Pons (tissue), 1 donor: ENCODE results near the gene AIP.

ENCODE experiments used
- DNase-seq: peaks from one replicate; pipeline ENCODE4 v3.0.0-alpha.2; 2016; ENCODE audit warnings: low spot score

AIP gene

DNA sequence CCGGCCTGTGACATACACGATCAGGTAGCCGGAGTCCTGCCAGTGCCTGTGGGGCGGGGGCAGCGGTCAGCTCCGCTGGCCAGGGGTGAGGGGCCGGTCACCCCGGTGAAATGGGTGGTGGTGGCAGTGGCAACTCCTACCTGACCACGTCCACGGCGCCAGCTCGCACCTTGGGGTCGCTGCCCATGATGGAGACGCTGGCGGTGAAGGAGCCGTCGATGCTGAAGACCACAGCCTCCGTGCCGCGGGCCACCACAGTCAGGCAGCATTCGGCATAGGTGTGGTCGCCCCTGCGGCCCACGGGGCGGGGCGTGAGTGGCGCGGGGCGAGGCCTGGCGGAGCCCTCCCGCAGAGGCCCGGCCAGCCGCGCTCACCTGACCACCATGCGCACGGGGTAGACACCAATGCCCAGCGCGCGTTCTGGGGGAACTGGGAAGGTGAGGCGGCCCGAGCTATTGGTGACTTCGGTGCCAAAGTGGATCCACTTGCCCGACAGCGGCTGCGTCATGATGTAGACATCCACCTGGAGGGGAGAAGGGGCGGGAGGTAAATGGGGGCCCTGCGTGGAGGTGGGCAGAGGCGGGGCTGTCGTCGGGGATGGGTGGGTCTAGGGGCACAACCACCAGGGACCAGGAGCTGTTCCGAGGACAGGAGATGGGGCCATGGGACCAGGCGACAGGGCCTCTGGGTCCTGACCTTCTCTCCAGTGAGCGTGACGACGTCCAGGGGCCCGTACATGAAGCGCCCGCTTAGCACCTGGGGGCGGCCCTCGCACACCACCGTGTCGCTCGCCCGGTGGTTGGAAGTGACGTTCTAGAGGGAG lies 10.9 kb downstream of the AIP start:
- DNase-seq = no peak

DNA sequence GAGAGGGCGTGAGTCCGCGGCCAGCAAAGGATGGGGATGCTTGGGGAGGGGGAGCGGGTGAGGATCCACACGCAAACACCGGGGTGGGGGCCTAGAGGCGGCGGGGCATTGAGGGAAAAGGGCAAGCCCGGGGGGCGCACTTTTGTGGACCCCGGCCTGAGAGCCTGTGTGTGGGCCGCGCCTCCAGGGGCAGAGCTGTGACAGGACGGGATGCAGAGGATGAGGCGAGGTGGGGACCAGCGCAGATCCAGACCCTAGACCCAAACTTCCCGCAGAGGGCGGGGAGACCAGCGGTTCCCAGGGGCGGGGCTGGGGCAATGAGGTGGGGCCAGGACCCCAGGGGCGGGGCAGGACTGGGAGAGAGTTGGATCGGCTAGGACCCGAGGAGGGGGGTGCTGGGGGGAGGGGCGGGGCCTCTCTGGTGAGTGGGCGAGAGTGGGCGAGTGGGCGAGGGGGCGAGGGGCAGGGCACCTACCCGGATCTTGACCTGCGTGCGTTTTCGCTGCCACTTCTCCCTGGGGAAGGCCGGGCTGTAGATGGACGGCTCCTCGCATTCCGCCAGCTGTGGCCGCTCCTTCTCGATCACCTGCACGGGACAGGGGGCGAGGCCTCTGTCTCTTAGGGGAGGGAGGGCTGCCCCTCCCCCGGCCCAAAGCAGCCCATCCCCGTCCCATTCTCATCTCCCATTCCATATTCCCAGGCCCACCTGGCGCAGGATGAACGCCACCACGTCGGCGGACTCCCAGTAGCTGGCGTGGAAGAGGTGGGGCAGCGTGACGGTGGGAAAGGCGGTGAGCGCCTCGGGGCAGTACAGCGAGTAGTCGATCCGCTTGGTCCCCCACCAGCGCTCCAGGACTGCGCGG lies 11.8 kb downstream of the AIP start:
- no peak for DNase-seq

DNA sequence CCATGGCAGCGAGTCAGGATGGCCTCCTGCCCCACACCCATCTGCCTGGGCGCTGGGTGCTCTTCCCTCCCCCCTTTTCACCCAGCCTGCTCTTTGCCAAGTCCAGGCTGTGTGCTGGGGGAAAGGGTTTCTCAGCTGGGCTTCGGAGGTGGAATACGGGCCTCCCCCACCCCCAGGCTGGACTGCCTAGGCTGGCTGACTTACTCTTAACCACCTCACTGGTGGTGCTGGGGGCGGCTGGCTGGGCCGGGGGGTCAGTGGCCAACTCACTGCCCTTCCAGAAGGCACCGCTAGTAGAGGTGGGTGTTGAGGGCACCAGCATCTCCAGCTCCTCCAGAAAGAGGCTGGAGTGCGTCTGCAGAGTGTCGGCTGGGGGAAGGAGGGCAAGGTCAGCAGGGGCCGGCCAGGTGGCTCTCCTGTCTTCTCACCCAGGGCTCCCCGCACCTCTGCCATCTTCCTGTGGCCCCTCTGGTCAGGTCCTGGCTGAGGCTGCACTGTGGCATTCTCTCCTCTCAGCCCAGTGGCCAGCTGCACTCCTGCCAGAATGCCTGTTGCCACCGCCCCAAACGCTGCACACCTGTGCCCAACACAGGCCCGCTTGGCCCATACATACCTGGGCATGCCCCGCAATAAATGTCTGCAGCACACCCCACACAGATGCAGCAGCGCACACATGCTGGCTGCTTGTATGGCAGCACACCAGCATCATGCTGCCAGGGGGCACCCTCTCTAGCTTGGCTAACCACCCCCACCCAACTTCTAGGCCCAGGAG lies 12.6 kb downstream of the AIP start:
- DNase-seq = no peak

DNA sequence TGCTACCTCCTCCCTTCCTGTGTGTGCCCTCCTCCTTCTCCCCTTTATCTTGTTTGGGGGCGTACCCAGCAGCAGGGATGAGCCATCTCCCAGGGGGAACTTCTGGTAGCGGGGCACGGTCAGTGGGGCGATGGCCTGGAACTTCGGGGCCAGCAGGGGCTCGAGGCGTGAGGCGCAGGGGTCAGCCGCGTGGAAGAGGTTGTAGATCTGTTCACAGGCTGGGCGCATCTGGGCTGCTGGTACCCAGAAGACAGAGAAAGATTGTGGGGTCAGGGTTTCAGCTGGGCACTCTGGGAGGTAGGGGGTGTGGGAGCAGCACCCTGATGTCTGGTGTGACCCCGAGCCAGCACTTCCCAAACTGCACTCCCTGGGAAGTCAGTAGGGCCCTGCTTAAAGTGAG lies 13.3 kb downstream of the AIP start:
- no peak for DNase-seq

DNA sequence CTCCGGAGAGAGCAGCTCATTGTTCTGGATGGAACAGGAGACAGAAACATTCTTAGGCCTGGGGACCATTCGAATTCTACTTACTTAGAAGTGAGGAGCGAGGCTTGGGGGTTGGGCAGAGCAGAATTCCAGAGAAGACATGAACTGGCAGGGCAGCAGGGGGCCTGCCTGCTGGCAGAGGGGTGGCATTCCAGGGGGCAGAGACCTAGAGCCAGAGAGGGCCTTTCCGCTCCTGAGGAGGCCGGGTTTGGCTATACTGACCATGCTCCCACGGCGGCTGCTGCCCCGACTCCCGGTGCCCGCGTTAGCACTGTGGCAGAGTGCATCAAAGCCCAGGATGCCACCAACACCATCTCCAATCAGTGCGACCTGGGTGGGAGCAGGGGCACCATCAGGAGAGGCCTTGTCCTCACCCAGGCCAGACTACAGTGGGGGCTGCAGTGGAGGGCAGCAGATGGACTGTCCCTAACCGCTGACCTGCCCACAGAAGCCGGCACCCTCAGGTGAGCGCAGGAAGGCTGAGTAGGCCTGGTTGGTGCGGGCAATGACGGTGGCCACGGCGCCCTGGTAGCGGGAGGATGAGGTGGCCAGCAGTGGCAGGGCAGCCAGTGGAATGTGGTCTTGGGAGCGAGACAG lies 14.9 kb downstream of the AIP start:
- no peak for DNase-seq

DNA sequence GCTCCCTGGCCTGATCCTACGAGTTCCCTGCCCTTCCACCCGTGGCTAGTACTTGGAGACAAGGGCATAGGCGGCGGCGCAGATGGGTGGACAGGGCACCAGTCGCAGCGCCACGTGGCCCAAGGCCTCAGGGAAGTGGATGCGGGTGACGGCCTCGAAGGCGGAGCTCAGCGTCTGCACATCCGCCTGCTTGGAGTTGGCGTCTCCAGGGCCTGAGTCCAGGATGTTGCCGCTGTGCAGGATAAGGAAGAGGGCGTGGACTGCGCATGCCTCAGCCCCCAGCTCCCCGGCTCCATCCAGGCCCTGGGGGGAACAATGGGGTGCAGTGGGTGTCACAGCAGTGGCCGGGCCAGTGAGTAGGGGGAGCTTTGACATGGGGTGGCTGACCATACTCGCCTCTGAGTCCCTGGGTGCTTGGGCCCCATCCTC lies 15.7 kb downstream of the AIP start:
- DNase-seq = no peak

DNA sequence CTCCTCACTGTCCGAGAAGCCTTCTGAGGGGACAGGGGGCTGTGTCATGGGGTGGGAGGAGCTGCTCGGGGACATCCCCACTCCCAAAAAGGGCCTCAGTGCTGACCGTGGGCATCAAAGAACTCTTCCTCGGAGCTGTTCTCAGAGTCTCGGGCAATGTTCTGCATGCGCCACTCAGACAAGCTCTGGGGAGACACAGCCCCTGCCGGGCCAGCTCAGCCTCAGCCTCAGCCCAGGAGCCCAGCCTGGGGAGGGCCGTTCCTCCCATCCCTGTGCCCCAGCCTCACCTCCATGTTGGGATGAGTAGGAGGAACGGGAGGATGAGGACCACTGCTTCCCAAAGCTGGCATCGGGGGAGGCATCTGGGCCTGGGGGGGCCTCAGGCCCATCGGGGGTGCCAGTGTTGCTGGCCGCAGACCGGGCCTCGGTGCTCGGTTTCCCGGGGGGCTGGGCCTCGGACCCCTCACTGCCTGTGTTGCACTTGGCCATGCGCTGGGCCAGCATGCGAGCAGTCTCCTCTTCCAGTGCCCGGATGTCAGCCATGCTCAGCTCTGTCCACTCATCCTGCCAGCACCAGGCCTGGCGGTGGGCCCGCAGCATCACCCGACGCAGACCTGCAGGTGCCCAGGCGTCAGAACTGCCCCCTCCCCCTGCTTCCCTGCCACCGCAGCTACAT lies 17.1 kb downstream of the AIP start:
- no peak for DNase-seq

DNA sequence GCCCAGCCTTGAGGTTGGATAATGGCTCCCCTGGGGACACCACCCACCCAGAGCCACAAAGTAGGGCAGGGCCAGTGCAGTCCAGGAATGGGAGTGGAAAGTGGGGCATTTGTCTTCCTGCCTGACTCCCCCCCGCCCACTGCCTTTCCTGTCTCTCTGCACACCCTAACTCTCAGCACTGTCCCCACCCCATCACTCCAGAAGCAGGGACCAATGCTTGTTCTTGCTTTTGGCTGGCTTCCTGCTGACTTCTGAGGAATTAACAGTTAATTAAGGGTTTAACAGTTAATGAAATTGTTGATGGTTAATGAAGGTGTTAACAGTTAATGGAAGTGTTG lies 17.6 kb downstream of the AIP start:
- no peak for DNase-seq

DNA sequence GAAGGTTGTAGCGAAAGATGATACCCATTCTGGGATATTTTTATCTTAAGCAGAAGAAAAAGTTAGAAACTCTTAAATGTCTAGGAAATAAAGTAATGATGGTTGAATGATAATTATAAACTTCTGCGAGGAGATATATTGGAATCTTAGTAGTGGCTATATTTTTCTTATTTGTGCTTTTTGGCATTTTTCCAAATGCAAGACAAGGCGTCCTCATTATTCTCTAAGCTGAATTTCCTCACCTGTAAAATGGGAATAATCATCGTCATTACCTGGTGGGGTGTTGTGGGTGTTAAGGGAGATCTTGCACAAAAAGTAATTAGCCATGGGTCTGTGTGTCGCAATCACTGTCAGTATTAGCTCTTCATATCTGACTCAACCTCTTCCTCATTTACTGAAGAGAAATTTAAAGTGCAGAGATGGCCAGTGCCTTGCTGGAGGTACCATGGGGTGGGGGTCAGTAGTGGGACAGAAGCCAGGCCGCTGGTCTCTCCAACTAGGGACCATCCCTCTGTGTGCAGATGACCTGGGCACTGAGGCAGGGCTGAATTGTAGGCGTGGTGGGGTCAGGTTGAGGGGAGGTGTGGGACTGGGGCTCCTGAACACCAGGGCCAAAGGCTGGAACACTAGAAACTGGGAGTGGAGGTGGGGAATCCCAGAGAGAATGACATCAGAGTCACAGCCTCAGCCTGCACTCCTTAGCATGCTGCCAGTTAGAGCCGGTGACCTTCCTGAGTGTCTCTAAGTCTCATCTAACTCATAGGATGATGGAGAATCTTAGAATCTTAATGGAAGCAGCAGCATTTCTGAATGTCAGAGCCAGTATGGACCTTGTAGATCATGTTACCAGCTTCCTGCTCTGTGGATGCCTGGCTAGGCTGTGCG lies 18.2 kb downstream of the AIP start:
- DNase-seq = no peak

DNA sequence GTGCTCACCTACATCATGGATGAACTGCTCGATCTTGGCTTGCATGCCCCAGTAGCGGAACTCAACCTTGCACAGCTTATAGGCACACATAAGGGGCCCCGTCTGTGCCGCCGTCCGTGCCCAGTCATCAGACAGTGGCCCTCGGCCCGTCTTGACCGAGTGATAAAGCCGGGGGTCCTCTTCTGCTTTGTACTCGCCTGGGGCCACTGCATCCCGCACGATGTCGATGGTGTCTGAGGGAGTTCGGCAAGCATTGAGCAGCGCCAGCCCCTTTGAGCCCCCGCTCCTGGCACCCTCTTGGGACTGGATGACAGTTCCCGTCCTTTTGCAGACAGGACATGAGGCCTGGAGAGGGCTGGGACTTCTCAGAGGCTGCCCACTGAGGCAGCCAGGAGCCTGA lies 19.0 kb downstream of the AIP start:
- DNase-seq = no peak

DNA sequence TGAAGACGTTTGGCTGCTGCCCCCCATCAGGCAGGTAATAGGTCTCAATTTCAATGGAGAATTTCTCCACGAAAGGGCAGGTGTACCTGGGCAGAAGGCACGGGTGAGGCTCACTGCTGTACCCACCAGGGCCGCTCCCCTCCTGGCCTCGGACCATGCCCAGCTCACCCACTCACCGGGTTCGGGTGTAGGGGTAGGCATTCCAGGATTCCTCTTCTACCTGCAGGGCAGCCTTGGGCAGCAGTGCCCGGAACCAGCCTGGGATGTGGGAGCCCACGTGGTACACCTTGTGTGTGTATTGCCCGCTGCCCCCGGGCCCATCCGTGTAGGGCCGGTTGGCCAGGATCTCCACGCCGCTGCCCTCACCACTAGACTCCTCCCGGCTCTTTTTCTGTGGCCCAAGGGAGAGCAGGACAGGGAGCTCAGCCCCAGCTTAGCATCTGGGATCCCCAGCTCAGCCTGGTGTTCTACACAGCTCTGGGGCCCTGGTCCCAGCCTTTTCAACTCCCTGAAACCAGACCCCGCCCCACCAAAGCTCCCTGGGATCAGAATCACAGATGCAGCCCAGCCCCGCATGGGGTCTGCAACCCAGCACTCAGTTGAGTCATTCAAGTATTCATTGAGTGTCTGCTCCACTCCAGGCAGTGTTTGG lies 19.6 kb downstream of the AIP start:
- no peak for DNase-seq

DNA sequence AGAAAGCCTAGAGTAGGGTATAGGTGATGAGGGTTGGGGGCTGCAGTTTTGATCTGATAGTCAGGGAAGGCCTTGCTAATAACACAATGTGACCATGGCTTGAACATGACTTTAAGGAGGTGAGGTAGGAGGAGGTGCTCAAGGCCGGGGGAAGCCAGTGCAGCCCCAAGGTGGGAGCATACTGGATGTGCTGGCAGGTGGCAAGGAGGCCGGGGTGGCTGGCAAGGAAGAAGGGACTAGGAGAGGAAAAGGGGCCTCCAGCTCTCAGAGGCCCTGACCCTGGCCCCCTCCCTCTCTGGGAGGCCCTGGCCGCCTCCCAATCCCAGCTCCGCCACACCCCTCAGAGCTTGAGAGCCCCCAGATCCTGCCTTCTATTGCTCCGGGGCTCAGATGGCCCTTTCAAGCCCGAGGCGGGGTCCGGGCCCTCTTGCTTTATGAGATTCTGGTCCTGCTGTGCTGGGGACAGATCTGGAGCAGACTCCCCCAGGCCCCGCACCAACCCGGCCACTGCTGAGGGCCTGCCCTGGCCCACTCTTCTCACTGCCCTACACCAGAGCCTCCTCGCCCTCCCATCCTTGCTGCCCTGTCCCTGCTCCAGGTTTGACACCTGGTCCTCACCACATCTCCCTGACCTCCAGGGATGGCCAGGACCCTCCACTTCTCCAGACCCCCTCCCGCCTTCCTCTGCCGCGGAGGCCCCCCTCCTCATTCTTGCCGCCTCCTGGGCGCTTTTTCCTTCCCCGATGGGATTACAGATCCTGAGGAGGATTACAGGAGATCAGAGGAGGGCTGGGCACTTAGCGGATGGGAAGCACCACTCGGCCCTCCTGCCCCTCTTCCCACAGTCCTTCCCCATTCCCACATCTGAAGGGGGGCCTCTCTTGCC lies 20.5 kb downstream of the AIP start:
- no peak for DNase-seq

DNA sequence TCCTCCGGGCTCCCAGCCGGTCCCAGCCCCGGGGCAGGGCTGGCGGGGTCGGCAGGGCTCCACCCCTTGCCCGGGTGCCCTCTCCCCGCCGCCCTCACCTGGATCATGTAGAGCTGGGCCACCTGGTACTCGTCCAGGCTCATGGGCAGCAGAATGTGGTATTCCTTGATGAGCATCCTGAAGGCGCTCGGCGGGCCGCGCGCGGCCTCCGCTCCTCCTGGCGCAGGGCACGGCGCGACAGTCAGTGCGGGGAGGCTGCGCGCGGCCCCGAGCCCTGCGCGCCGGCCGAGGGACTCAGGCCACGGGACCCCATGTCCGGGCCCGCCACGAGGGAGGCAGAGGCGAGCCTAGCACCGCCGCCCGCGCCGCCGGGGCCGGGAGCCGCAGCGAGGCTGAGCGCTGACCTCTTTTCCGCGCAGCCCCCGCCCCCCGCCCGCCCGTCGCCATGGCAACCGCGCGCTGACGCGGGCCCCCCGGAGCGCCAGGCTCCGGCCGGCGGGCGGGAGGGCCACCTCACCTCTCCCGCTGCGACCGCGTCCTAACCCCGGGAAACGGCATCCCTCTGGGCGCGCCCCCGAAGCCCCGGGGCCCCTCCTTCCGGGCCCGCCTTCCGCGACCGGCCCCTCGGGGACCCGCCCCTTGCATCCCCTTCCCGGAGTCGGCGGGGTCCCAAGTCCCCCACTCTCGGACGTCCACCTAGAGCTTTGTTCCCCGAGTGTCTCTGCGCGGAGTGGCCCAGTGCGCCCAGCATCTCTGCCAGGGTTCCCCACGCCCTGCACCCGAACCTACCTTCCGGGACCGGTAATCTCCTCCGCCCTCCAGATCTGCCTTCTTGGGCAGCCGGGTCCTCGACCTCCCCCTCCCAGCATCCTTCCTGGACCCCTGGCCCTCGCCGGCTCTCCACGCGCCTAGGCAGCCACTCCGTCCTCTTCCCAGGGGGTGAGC lies 21.5 kb downstream of the AIP start:
- DNase-seq = no peak

DNA sequence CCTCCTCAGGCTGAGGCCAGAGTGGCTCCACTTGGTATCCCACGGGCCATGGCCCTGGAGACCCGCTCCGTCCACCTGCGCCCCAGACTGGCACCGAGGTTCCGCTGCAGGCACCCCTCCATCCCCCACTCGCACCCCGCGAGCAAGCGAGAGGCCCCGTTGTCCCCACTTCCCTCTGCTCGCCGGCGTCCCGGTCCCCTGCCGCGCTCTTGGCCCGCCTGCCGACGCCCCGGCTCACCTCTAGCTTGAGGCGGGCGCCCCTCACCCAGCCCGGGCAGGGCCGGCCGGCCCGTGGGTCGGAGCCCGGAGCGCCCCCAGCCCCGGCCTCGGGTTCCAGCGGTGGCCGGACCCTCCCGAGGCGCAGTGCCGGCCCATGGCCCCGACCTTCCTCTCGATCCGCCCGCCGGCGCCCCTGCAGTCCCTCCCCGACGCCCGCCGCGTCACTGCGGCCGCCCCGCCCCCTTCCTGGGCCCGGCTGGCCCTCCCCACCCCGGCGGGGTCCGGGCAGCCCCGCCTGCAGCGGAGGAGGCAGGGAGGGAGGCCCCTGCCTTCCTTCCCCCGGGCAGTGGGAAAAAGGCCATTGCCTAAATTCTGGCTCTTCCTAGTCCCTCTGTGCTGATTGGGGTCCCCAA lies 22.2 kb downstream of the AIP start, which contains the start of gene PITPNM1:
Gene PITPNM1, minus strand, starts transcription at position 414 of the 632 bp plus-strand sequence. CDS start 1,183 bp downstream, outside the sequence.
- peak; percentile 32 for DNase-seq

DNA sequence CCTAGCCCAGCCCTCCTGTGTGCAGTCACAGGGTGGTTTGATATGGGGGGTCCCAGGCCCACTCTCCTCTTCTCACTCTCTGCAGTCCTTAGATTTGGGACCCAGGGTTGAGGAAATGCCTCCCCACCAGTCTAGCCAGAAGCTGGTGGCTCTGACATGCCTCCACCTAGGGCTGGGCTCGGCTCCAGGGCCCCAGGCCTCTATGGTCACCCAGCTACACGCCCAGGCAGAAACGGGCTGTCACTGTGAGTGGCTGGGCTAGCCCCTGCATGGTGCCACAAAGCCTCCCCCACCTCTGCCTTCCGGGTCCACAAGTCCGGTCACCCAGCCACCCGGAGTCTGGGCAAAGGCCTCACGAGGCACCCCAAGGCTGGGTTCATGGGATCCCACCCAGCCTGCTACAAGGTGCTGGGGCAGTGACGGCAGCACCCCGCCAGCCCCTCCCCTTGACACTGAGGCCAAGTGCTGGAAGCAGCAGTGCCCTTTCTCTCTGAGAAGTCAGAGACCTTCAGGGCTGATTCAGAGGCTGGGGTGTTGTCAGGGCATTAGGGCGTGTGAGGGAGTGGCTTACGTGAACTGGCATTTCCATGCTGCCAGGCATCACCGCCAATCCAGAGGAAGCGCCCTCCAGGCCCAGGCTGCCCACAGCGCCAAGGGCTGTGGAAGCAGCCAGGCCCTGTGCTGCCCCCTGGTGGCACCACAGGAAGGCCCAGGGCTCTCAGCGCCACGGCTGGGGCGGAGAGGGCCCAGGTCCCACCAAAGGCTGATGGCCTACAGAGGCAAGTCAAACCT lies 23.0 kb downstream of the AIP start:
- DNase-seq = peak; percentile 85

DNA sequence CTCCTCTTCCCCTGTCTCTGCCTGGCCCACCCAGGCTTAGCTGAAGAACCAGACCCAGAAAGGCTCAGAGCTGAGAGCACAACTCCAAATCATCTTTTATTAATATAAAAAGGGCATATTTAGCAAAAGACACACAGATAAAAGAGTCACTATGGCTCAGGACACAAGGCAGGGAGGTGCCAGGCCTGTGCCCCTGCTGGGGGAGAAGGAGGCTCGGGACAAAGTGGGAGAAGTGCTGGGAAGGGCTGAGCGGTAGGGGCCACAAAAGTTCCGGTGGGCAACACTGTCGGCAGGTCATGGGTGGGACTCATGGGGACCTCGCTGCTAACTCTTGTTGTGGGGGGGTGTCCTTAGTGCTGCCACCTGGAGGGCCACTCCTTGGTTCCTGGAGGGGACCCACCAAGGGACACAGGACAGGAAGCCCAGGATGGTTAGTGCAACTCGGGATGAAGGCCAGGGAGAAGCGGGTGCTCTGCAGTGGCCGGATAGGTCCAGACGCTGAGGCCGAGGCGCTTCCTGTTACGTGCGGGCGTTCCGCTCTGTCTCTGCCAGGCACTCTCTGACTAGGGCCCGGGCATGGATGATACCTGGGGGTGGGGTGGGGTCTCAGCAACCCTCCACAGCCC lies 23.7 kb downstream of the AIP start:
- no peak for DNase-seq
